UCSD-AML1 (cell line): ENCODE measurements around the gene ATP8B3.

Experiments
- DNase-seq: peaks from one replicate; lab custom pipeline; 2025; ENCODE audit not compliant: unreplicated experiment; lab: John Stamatoyannopoulos, UW

Gene ATP8B3

GRCh38 chr19:1811942-1812425, at the start of gene ATP8B3:
Gene ATP8B3 (minus strand): TSS chr19:1812276. CDS start chr19:1811736, 540 bp downstream.
- DNase-seq: no peak

GRCh38 chr19:1861599-1862031, 49.5 kb upstream of the ATP8B3 start:
- no peak for DNase-seq

GRCh38 chr19:1860821-1861598, 48.9 kb upstream of the ATP8B3 start:
- no peak for DNase-seq

- peak; percentile 30 for DNase-seq
These were observed 48.1 kb upstream of the ATP8B3 start for GRCh38 chr19:1860042-1860775.

- no peak for DNase-seq
These were observed 47.3 kb upstream of the ATP8B3 start for GRCh38 chr19:1859331-1859781.

- DNase-seq: no peak
These were observed 46.5 kb upstream of the ATP8B3 start for GRCh38 chr19:1858412-1859081.

- peak; percentile 53 for DNase-seq
These were observed 45.7 kb upstream of the ATP8B3 start for GRCh38 chr19:1857648-1858326.

- DNase-seq: peak; percentile 82
These were observed 44.9 kb upstream of the ATP8B3 start for GRCh38 chr19:1856698-1857603.

- DNase-seq: no peak
These were observed 44.2 kb upstream of the ATP8B3 start for GRCh38 chr19:1856345-1856697.

GRCh38 chr19:1855828-1856255, 43.8 kb upstream of the ATP8B3 start:
- DNase-seq: no peak

GRCh38 chr19:1855040-1855827, 43.2 kb upstream of the ATP8B3 start:
- peak; percentile 97 for DNase-seq

- no peak for DNase-seq
These were observed 42.5 kb upstream of the ATP8B3 start for GRCh38 chr19:1854542-1855039.

GRCh38 chr19:1854039-1854541, 42.0 kb upstream of the ATP8B3 start:
- no peak for DNase-seq

GRCh38 chr19:1853295-1854038, 41.4 kb upstream of the ATP8B3 start:
- DNase-seq: peak; percentile 91

- DNase-seq: no peak
These were observed 40.6 kb upstream of the ATP8B3 start for GRCh38 chr19:1852581-1853128.

- DNase-seq: no peak
These were observed 39.8 kb upstream of the ATP8B3 start for GRCh38 chr19:1851654-1852580.
